ENCODE data around the gene ARSA.

DNA sequence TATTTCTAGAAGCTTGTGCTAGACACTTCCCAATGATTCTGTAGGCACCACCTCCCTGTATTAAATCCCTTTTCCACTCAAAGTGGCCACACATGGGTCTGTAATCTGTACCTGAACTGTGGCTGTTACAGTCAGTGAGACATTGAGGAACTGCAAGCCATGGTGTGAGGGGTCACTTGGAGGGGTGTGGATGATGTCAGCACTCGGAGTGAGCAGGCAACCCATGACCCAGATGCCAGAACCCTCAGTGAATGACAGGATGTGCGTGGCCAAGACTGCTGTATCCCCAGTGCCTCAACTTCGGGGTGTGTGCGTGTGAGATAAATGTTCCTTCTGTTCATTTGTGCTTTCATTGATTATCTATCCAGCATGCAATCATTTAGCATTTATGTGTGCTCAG, 30.0 kb upstream of the ARSA start:
- TF ChIP-seq, protein P1, sequence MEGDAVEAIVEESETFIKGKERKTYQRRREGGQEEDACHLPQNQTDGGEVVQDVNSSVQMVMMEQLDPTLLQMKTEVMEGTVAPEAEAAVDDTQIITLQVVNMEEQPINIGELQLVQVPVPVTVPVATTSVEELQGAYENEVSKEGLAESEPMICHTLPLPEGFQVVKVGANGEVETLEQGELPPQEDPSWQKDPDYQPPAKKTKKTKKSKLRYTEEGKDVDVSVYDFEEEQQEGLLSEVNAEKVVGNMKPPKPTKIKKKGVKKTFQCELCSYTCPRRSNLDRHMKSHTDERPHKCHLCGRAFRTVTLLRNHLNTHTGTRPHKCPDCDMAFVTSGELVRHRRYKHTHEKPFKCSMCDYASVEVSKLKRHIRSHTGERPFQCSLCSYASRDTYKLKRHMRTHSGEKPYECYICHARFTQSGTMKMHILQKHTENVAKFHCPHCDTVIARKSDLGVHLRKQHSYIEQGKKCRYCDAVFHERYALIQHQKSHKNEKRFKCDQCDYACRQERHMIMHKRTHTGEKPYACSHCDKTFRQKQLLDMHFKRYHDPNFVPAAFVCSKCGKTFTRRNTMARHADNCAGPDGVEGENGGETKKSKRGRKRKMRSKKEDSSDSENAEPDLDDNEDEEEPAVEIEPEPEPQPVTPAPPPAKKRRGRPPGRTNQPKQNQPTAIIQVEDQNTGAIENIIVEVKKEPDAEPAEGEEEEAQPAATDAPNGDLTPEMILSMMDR (conservative IDR thresholded peaks at IDR 0.05; ENCODE audit: low read depth in 2 of 2): no peak
- TF ChIP-seq POLR2AphosphoS5 (IDR thresholded peaks at IDR 0.05; ENCODE audit: low read depth) (no peak), CREB1 (CRISPR knock-in tag; IDR thresholded peaks at IDR 0.05; ENCODE audit: low read depth) (no peak)

Measured in GM23338 (cell line).